Right lobe of liver (tissue), 6 donors: ENCODE data around the gene RCOR1. TPM values are rescaled to one million over a fixed set of nuclear protein-coding genes. Genes with fewer than 3 reads are reported as not detected.

Source experiments
- ATAC-seq, 4 donors: fragments of 200-7000 bp; cut with Tn5 transposase; one replicate each; pipeline ENCODE4 v1.9.1; 2020; ENCODE audit warnings: mild to moderate bottlenecking in 4 of 4, moderate library complexity in 4 of 4
- DNase-seq, 3 donors: peaks; one replicate each; pipeline ENCODE4 v3.0.0-alpha.2; 2020
- H3K27ac ChIP-seq, 3 donors: fragments of 200-600 bp; one replicate each; pipeline ENCODE4 v1.8.0; 2022
- H3K27me3 ChIP-seq, 2 donors: fragments of 200-600 bp; one replicate each; pipeline ENCODE4 v1.8.0; 2022
- H3K36me3 ChIP-seq, 4 donors: fragments of 200-600 bp; sonication (generic) in 1 of 4; one replicate each; pipeline versions ENCODE4 v1.5.1 to v1.8.0; 2017 to 2022; ENCODE audit warnings: control low read depth in 1 of 4
- H3K4me1 ChIP-seq, 4 donors: fragments of 200-600 bp; sonication (generic) in 1 of 4; one replicate each; pipeline versions ENCODE4 v1.5.1 to v1.8.0; 2017 to 2022; ENCODE audit warnings: control low read depth in 1 of 4
- H3K4me3 ChIP-seq, 3 donors: fragments of 200-600 bp; one replicate each; pipeline ENCODE4 v1.8.0; 2022
- H3K9me3 ChIP-seq, 4 donors: fragments of 200-600 bp; sonication (generic) in 1 of 4; one replicate each; pipeline versions ENCODE4 v1.5.1 to v1.8.0; 2017 to 2022; ENCODE audit warnings: control low read depth in 1 of 4
- CTCF ChIP-seq, 4 donors: fragments of 200-600 bp in 3 of 4; fragments of 450-650 bp in 1 of 4; IDR thresholded peaks; one replicate each; pipeline versions ENCODE4 v1.5.1 to v1.8.0; 2016 to 2022; ENCODE audit warnings: antibody characterized with exemption in 4 of 4, mild to moderate bottlenecking in 2 of 4
- POLR2A ChIP-seq: fragments of 450-650 bp; IDR thresholded peaks from one replicate; pipeline ENCODE4 v1.6.1; 2017; ENCODE audit warnings: antibody characterized with exemption, mild to moderate bottlenecking
- WGBS: methylation state at CpG from one replicate; pipeline ENCODE4 v1.1.6; 2018; ENCODE audit warnings: low coverage, low lambda C conversion rate; ENCODE audit not compliant: insufficient coverage; ENCODE audit errors: missing lambda C conversion rate; 5-methylcytosine and 5-hydroxymethylcytosine counted together
- intact Hi-C, 2 donors: fragments of 100-400 bp; cut with DNase I; formaldehyde crosslinking; loops; one replicate each; pipeline versions ENCODE4 v1.11.2 to v1.14.1; 2022
- total RNA-seq, 6 experiments: library from RNA; depleted of rRNA in 2 of 6; stranded (reverse); fragments of >200 nt in 2 of 6; fragmentation: NEBNext Ultra II Directional in 3 of 6; extraction: Animal tissue kit (Norgen Biotek cat#: 25700) in 3 of 6; gene quantifications; one replicate each; pipeline versions ENCODE4 v1.1.0 to v1.2.4, GENCODE V29; 2016 to 2023
- donor health status: DM: no; HTN: yes; CAD: no.
- donor health status: DM: no; HTN: no; CAD: no.
- donor health status: DM: no; HTN: no; CAD: no.
- donor health status: DM: no; HTN: yes; CAD: no.
- donor health status: DM: no; HTN: yes; CAD: no.

Gene RCOR1
- total RNA-seq, 6 experiments from 2014 or later: 7.5 to 14.1 (median 8.7) TPM

GRCh38 chr14:102565331-102565887, 27.0 kb upstream of the RCOR1 start:
- H3K27ac ChIP-seq: no peak overlapping the region
- no peak overlapping the region for H3K4me3 ChIP-seq
- TF ChIP-seq POLR2A (no peak), CTCF (IDR thresholded peaks at IDR 0.05) (no peak)
- no peaks in the 10 kb centered on the region for H3K4me1 ChIP-seq
- intact Hi-C loops: no loop called here
- DNase-seq (no peak), ATAC-seq (peak; percentile 42 to 70 (median 56))
- no peaks in the 10 kb centered on the region for H3K27me3 ChIP-seq
- no peaks in the 10 kb centered on the region for H3K36me3 ChIP-seq
- no peaks in the 10 kb centered on the region for H3K9me3 ChIP-seq
- 49% methylated on average over 8 of the region's 10 CpGs for WGBS

GRCh38 chr14:102565959-102566358, 26.5 kb upstream of the RCOR1 start:
- no peak for DNase-seq
- intact Hi-C loops: no loop called here
- Histone ChIP-seq H3K27me3 (no peaks in the 10 kb centered on the region), H3K4me1 (no peaks in the 10 kb centered on the region), H3K27ac (no peak overlapping the region), H3K36me3 (no peaks in the 10 kb centered on the region), H3K4me3 (no peak overlapping the region), H3K9me3 (no peaks in the 10 kb centered on the region)
- TF ChIP-seq POLR2A (no peak), CTCF (IDR thresholded peaks at IDR 0.05) (no peak)
- no peak for ATAC-seq
- 65% methylated on average over 3 of the region's 7 CpGs for WGBS

DNA sequence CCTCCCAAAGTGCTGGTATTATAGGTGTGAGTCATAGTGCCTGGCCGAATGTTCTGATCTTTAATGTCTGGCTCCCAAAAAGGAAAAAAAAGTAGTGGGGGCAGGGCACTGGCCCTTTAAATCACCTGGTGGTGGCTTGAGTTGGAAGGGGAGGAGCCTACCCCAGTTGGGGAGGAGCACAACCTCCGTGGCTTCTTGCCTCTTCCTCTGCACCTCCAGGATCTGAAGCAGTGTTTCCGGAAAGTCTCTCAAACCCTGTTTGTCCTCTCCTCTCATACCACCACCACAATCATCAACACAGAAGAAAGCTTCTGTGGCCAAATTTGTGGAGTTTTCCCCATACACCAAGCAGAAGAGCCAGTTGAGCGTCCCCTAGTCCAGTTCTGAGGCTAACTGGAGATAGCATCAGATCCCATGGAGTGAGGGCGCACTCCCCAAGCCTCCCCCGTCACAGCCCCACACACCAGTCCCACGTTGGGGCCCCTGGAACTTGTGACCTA, 24.3 kb upstream of the RCOR1 start:
- no peaks in the 10 kb centered on the region for H3K36me3 ChIP-seq
- no peaks in the 10 kb centered on the region for H3K27me3 ChIP-seq
- DNase-seq (no peak), ATAC-seq (peak; percentile 59 to 76 (median 64))
- H3K9me3 ChIP-seq: no peaks in the 10 kb centered on the region
- WGBS: 25% methylated on average over 3 of the region's 7 CpGs
- TF ChIP-seq POLR2A: no peak
- no peak for TF ChIP-seq CTCF (IDR thresholded peaks at IDR 0.05)
- intact Hi-C loops: no loop called here
- H3K4me3 ChIP-seq: no peak overlapping the region
- no peaks in the 10 kb centered on the region for H3K4me1 ChIP-seq
- H3K27ac ChIP-seq: no peak overlapping the region

GRCh38 chr14:102570334-102570995, 22.0 kb upstream of the RCOR1 start:
- Histone ChIP-seq H3K4me3 (no peak overlapping the region), H3K27me3 (no peaks in the 10 kb centered on the region), H3K9me3 (no peaks in the 10 kb centered on the region), H3K27ac (no peak overlapping the region), H3K36me3 (no peaks in the 10 kb centered on the region), H3K4me1 (no peaks in the 10 kb centered on the region)
- intact Hi-C loops: no loop called here
- 94% methylated on average over 8 of the region's 9 CpGs for WGBS
- no peak for ATAC-seq
- TF ChIP-seq POLR2A (no peak), CTCF (IDR thresholded peaks at IDR 0.05) (no peak)
- DNase-seq: no peak
